DMS153 treated with DMSO at 0.1 percent for 48 hours (cell line): ENCODE measurements around the gene FXYD2.

Experiments used
- DNase-seq: peaks from one replicate; lab custom pipeline; 2025; ENCODE audit not compliant: unreplicated experiment; lab: John Stamatoyannopoulos, UW

FXYD2 gene

DNA sequence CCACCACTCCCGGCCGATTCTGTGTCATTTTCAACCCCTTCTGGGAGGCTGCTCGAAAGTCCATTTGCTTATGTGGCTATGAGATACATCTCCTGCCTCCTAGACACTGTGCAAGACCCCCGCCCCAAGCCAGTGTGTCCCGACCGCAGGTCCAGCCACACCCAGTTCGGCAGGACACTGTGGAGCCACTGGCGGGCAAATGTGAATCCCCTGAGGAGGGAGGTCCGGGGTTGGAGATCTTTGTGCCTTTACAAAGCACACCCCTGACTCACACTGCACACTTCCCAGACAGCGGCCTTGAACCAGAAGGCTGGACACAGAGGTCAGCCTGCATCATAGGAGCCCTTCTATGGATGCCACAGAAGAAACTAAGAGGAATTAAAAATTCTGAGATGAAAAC is 34.5 kb upstream of the FXYD2 start:
- DNase-seq, result no peak

GRCh38 chr11:117857734-117858414 is 33.3 kb upstream of the FXYD2 start:
- DNase-seq, result no peak

DNA sequence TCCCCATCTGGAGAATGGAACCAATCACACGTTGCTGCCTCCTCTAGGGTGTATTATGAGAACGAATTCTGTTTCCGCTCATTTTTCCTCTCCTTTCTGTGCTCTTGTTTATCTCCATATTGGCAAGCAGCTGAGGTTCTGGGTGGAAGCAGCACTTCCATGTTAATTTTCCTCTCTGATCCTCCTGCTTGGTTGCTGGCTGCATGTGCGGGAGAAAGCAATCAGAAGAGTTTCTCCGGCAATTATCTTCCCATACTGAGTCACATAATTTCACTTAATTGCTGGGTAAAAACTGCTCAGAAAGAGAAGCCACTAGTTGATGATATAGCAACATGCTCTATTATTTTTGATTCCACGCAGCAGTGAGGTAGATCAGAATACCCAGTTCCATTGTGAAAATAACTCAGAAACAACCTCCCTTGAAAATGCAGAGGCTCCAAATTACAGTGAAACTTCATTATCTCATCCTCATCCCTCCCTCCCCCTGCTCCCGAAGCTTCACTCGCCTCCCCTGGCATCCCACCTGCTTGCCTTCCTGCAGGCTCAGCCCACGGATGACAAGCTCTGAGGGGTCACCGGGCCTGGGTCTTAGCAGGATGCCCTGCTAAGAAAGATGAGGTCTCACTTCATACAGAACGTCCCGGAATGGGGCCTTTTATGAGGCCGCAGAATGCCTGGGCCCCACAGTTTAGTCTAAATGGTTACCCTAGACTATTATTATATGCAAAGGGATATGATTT is 31.5 kb upstream of the FXYD2 start:
- DNase-seq, result no peak

- no peak for DNase-seq
Measured at GRCh38 chr11:117855186-117855845, 30.8 kb upstream of the FXYD2 start.

- DNase-seq, result no peak
Measured at GRCh38 chr11:117852309-117852708, 27.8 kb upstream of the FXYD2 start.

DNA sequence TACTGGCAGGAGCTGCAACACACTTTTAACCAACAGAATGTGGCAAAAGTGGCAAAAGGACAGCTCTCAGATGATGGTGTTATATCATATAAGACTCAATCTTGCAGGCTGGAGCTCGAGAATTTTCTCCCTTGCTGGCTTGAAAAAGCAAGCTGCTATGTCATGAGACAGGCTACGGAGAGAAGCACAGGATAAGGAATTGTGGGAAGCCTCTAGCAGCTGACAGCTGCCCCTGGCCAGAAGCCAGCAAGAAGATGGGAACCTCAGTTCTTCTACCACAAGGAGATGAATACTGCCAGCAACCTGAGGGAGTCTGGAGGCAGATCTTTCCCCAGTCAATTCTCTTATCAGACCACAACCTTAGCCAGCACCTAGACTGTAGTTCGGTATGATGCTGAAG is 27.3 kb upstream of the FXYD2 start:
- no peak for DNase-seq

GRCh38 chr11:117851106-117851505 is 26.6 kb upstream of the FXYD2 start:
- DNase-seq, result no peak

DNA sequence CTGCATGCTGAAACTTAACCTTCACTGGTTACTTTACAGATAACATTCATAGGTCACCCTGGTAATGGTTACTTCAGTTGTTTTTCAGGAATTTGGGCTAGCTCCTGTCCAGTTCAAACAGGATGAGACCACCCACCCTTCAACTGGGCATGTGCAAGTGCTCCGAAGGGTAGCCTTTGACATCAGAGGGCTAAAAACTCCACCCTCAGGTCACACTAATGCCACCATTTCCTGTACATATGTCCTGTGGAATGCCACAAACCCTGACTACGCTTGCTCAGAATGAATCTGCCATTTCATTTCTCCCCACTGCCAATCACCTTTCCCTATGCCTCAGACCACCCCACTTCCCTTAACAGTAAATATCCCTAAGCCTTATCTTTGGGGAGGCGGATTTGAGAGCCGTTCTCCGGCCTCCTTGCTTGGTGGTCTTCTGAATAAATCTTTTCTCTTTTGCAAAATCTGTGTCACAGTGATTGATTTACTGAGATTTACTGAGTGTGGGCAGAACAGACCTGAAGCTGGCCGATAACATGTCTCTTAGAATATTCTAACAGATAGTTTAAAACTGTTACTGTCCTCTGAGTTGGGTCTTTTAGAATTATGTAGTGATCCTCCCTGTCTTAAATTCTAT is 25.4 kb upstream of the FXYD2 start:
- no peak for DNase-seq

GRCh38 chr11:117843666-117844484 is 19.3 kb upstream of the FXYD2 start:
- DNase-seq, result peak; percentile 67

- DNase-seq, result no peak
Measured at GRCh38 chr11:117842131-117842941, 17.8 kb upstream of the FXYD2 start.

DNA sequence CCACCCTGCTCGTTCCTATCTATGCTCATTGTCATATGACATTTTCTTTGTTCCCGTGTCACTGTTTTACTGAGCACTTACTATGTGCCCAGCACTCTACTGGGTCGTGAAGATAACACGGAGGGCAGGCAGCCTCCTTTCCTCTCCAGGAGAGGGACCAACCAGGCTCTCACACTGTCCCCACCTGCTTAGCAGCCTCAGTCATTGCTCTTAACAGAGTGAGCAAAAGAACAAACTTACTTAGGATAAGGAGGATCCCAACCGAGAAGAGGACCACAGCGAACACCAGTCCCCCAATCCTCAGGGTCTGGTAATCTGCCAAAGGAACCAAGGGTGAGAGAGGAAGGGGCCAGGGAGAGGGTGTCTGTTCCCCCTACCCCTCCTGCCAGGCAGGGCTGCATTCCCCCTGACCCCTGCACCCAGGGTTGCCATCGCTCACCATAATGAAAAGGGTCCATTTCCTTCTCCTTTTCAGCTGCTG is 17.0 kb upstream of the FXYD2 start:
- DNase-seq, result no peak

DNA sequence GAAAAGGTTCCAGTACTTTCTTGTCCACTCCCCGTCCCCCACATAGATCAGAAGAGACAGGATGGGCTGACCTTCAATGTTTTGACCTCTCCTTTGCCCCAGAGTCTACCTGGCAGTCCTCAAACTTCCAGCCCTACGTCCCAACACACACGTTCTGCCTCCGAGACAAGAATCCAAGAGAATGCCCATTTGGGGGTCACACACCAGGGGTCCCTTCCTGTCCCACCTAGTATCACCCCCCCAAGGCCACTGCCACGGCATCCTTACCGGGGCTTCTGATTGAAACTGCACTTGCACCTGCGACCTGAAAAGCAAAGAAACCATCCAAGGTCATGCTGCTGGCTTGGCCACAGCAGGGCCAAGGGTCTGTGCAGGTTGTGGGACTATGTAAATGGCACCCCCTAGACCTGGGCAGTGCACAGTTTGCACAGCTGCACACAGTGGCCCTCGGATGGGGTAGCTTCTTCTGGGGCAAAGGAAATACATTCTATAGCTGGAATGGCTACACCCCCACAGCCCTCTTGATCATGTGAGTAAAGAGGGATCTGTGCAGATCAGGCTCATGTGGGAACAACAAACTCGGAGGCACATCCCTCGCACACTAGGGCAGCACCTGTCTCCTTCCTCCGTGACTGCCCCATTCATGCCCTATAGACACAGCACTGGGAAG is 16.5 kb upstream of the FXYD2 start:
- DNase-seq, result no peak

- no peak for DNase-seq
Measured at GRCh38 chr11:117839936-117840813, 15.6 kb upstream of the FXYD2 start.

- DNase-seq, result no peak
Measured at GRCh38 chr11:117839380-117839881, 14.9 kb upstream of the FXYD2 start.

DNA sequence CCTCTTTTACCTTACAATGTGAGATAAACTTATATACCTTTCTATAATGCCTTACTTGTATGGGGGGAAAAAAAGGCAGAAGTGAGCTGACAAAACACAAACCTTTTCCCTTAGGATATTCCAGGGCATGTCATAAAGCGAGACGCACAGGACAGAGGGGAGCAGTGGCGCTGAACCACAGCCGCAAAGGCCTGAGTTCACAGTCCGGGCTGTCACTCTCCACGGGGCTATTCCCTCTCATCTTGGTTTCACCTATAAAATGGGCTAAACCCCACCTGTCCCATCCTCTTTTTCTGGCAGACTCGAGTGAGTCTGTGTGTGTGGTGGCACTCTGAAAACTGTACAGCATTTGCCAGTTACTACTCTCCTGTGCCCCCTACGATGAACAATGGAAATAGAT is 14.4 kb upstream of the FXYD2 start:
- DNase-seq, result no peak

DNA sequence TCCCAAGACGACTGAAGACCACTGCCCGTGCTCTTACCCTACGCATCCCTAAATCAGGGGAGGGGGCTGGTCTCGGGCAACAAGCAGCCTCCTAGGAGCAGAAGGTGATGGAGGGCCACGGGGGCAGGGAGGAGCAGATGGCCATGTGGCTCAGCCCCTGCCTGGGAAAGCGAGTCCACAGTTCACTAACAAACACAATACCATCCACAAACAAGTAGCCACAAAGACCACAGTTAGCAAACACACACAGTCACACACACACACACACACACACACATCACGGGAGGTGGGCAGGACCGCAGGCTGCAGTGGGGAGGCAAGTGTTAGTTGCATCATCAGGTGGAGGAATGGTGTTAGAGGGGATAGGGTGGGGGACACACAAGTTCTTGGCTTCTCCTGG is 13.2 kb upstream of the FXYD2 start:
- no peak for DNase-seq

- no peak for DNase-seq
Measured at GRCh38 chr11:117837070-117837776, 12.7 kb upstream of the FXYD2 start.
